ENCODE data around the gene LRRC61.

DNA sequence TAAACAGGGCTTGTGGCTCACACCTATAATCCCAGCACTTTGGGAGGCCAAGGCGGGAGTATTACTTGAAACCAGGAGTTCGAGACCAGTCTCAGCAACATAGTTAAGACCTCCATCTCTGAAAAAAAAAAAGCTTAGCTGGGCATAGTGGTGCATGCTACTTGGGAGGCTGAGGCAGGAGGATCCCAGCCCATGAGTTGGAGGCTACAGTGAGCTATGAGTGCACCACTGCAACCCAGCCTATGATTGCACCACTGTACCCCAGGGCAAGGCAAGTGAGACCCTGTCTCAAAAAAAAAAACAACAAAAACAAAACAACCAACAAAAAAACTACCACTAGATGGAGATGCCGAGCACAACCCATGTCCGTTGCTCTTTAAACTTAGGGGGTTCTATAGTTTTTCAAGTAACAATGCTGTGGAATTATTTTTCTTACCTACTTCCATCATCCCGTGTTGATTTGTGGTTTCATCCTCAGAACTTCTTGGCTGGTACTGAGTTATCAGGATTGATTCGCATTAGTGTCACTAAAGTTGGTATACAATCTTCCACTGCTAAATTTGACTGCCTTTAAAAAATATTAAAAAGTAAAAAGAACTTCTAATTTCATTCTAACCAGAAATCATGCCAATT lies 33.2 kb downstream of the LRRC61 start:
- TF ChIP-seq, protein P1, sequence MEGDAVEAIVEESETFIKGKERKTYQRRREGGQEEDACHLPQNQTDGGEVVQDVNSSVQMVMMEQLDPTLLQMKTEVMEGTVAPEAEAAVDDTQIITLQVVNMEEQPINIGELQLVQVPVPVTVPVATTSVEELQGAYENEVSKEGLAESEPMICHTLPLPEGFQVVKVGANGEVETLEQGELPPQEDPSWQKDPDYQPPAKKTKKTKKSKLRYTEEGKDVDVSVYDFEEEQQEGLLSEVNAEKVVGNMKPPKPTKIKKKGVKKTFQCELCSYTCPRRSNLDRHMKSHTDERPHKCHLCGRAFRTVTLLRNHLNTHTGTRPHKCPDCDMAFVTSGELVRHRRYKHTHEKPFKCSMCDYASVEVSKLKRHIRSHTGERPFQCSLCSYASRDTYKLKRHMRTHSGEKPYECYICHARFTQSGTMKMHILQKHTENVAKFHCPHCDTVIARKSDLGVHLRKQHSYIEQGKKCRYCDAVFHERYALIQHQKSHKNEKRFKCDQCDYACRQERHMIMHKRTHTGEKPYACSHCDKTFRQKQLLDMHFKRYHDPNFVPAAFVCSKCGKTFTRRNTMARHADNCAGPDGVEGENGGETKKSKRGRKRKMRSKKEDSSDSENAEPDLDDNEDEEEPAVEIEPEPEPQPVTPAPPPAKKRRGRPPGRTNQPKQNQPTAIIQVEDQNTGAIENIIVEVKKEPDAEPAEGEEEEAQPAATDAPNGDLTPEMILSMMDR (IDR thresholded peaks at IDR 0.05): peak; percentile 43 to 47 (median 45)
- TF ChIP-seq POLR2A (IDR thresholded peaks at IDR 0.05): no peak
- TF ChIP-seq POLR2AphosphoS5 (IDR thresholded peaks at IDR 0.05): no peak

All from prostate gland (tissue), 2 donors.